Transverse colon (tissue), 4 donors: ENCODE data around the gene ARL4A. TPM values are rescaled to one million over a fixed set of nuclear protein-coding genes. Genes with fewer than 3 reads are reported as not detected.

Source experiments
- DNase-seq: peaks from one replicate; pipeline ENCODE4 v3.0.0-alpha.2; 2019
- H3K27ac ChIP-seq, 4 donors: fragments of 200-600 bp; sonication (generic); 2 replicates each; pipeline ENCODE4 v1.5.1; 2016 to 2018; ENCODE audit warnings: inconsistent platforms in 4 of 4
- H3K27me3 ChIP-seq: fragments of 200-600 bp; sonication (generic); 2 replicates; pipeline ENCODE4 v1.5.1; 2017; ENCODE audit warnings: inconsistent platforms
- H3K36me3 ChIP-seq, 4 donors: fragments of 200-600 bp; sonication (generic); 2 replicates each; pipeline ENCODE4 v1.5.1; 2017 to 2019; ENCODE audit warnings: inconsistent platforms in 4 of 4
- H3K4me1 ChIP-seq, 4 donors: fragments of 200-600 bp; sonication (generic); 2 replicates each; pipeline ENCODE4 v1.5.1; 2017 to 2020; ENCODE audit warnings: inconsistent platforms in 4 of 4
- H3K4me3 ChIP-seq, 4 donors: fragments of 200-600 bp; sonication (generic); 1 replicate in 1 of 4; 2 replicates in 3 of 4; pipeline versions ENCODE4 v1.5.1 to v1.6.1; 2017 to 2019; ENCODE audit warnings: inconsistent platforms in 4 of 4
- H3K9me3 ChIP-seq, 2 donors: fragments of 200-600 bp; sonication (generic); 2 replicates each; pipeline ENCODE4 v1.5.1; 2017 to 2019; ENCODE audit warnings: inconsistent platforms in 2 of 2
- EP300 ChIP-seq: sonication (generic); formaldehyde crosslinking; IDR thresholded peaks from one replicate; pipeline ENCODE4 v1.6.1; 2017; ENCODE audit warnings: antibody characterized with exemption, low read depth
- POLR2A ChIP-seq: fragments of 450-650 bp; IDR thresholded peaks from one replicate; pipeline ENCODE4 v1.6.1; 2016; ENCODE audit warnings: antibody characterized with exemption, mild to moderate bottlenecking, moderate library complexity
- POLR2AphosphoS5 ChIP-seq, 3 donors: sonication (generic); formaldehyde crosslinking; IDR thresholded peaks; one replicate each; pipeline ENCODE4 v1.6.1; 2016; ENCODE audit warnings: antibody characterized with exemption in 3 of 3
- WGBS, 2 donors: methylation state at CpG; one replicate each; pipeline ENCODE4 v1.1.5; 2018; ENCODE audit warnings: low coverage in 1 of 2; 5-methylcytosine and 5-hydroxymethylcytosine counted together
- in situ Hi-C, 4 donors: fragments of 200-750 bp; cut with MboI; loops; one replicate each; pipeline versions ENCODE4 v1.15.0 to v1.15.1; 2017; ENCODE audit warnings: low sequenced_read_pairs in 3 of 4, low pct_ligation_motif_present in 1 of 4, low pct_unique_long_range_greater_than_20kb in 1 of 4
- intact Hi-C: fragments of 100-400 bp; cut with DNase I; formaldehyde crosslinking; loops from one replicate; pipeline ENCODE4 v1.15.1; 2023; ENCODE audit warnings: low total_unique reads
- total RNA-seq, 4 donors: library from RNA; depleted of rRNA; stranded (reverse); fragments of >200 nt; gene quantifications; one replicate each; pipeline ENCODE4 v1.1.0, GENCODE V29; 2016
- TF ChIP-seq, protein P1 (sequence below), 5 experiments: fragments of 200-600 bp in 3 of 5; fragments of 450-650 bp in 2 of 5; sonication (generic) in 3 of 5; IDR thresholded peaks; 1 replicate in 2 of 5; 2 replicates in 3 of 5; pipeline ENCODE4 v1.5.1; 2016 to 2017; ENCODE audit warnings: antibody characterized with exemption in 5 of 5, inconsistent platforms in 3 of 5, mild to moderate bottlenecking in 2 of 5, moderate library complexity in 1 of 5

ARL4A gene
- total RNA-seq, 4 donors from 2014 or later = 10.5 to 135 (median 74.9) TPM

GRCh38 chr7:12727455-12728191 lies 40.2 kb downstream of the ARL4A start:
- H3K4me1 ChIP-seq = peaks cover 0 to 19% (median 0%) of the 10 kb centered on the region in 4 donors
- in situ Hi-C loops = no loop called here
- no peak overlapping the region for H3K27ac ChIP-seq
- 51 to 68% methylated on average over 8 of the region's 8 CpGs for WGBS, 2 donors
- DNase-seq = no peak
- no peak for TF ChIP-seq POLR2AphosphoS5 (IDR thresholded peaks at IDR 0.05)
- TF ChIP-seq POLR2A = no peak
- TF ChIP-seq EP300 = no peak
- TF ChIP-seq, protein P1, sequence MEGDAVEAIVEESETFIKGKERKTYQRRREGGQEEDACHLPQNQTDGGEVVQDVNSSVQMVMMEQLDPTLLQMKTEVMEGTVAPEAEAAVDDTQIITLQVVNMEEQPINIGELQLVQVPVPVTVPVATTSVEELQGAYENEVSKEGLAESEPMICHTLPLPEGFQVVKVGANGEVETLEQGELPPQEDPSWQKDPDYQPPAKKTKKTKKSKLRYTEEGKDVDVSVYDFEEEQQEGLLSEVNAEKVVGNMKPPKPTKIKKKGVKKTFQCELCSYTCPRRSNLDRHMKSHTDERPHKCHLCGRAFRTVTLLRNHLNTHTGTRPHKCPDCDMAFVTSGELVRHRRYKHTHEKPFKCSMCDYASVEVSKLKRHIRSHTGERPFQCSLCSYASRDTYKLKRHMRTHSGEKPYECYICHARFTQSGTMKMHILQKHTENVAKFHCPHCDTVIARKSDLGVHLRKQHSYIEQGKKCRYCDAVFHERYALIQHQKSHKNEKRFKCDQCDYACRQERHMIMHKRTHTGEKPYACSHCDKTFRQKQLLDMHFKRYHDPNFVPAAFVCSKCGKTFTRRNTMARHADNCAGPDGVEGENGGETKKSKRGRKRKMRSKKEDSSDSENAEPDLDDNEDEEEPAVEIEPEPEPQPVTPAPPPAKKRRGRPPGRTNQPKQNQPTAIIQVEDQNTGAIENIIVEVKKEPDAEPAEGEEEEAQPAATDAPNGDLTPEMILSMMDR (IDR thresholded peaks at IDR 0.05) = no peak
- H3K27me3 ChIP-seq = no peaks in the 10 kb centered on the region
- H3K36me3 ChIP-seq = no peaks in the 10 kb centered on the region
- no peak overlapping the region for H3K4me3 ChIP-seq
- intact Hi-C loops = loop anchor here (5.0 kb wide), 1 partner anchor 155 kb away; the partner anchor contains the start of gene SCIN
- no peaks in the 10 kb centered on the region for H3K9me3 ChIP-seq

DNA sequence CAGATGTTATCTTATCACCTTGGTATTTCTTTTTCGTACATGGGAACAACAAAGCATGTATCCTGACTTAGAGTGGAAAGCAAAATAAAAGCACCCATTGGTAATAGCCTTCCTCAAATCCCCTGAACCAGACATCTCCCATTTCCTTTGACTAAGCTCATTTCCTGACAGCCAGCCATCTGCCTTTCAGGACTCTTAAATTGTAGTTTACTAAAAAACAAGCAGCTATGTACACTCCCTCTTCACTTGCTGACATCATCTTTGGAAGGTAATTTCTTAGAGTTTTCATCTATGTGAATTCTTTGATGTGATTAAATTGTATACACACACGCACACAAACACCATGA lies 40.7 kb downstream of the ARL4A start:
- no peaks in the 10 kb centered on the region for H3K27me3 ChIP-seq
- no peak overlapping the region for H3K4me3 ChIP-seq
- no peak overlapping the region for H3K27ac ChIP-seq
- peaks cover 0 to 13% (median 0%) of the 10 kb centered on the region in 4 donors for H3K4me1 ChIP-seq
- in situ Hi-C loops (no loop called here), intact Hi-C loops (loop anchor here (5.0 kb wide), 1 partner anchor 156 kb away; the partner anchor contains the start of gene SCIN)
- DNase-seq = no peak
- no peaks in the 10 kb centered on the region for H3K9me3 ChIP-seq
- TF ChIP-seq POLR2AphosphoS5 (IDR thresholded peaks at IDR 0.05) = no peak
- TF ChIP-seq POLR2A = no peak
- no peak for TF ChIP-seq EP300
- TF ChIP-seq, protein P1 (IDR thresholded peaks at IDR 0.05) = no peak
- 79 to 90% methylated on average over 2 of the region's 2 CpGs for WGBS, 2 donors
- no peaks in the 10 kb centered on the region for H3K36me3 ChIP-seq

- no peak for TF ChIP-seq POLR2AphosphoS5 (IDR thresholded peaks at IDR 0.05)
- H3K27me3 ChIP-seq = no peaks in the 10 kb centered on the region
- H3K9me3 ChIP-seq = no peaks in the 10 kb centered on the region
- peak; percentile 45 for DNase-seq
- WGBS, 2 donors = 63 to 76% methylated on average over 3 to 7 of the region's 7 CpGs
- H3K27ac ChIP-seq = no peak overlapping the region
- H3K4me3 ChIP-seq = no peak overlapping the region
- no peaks in the 10 kb centered on the region for H3K36me3 ChIP-seq
- intact Hi-C loops (loop anchor here (5.0 kb wide), 1 partner anchor 157 kb away; the partner anchor contains the start of gene SCIN), in situ Hi-C loops (no loop called here)
- peaks cover 0 to 12% (median 0%) of the 10 kb centered on the region in 4 donors for H3K4me1 ChIP-seq
Measured at GRCh38 chr7:12729112-12729511, 41.7 kb downstream of the ARL4A start.

DNA sequence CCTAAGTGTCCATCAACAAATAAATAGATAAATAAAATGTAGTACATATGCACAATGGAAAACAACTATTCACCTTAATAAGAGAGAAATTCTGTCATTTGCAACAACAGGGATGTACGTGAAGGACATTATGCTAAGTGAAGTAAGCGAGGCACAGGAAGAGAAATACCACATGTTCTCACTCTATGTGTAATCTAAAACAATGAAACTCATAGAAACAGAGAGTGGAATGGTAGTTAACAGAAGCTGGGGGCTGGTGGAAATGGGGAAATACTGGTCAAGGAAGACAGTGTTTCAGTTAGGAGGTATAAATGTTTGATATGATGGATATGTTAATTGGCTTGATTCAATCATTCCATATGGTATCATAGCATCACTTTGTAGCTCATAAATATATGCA lies 43.1 kb downstream of the ARL4A start:
- no peak for TF ChIP-seq POLR2AphosphoS5 (IDR thresholded peaks at IDR 0.05)
- no peak for DNase-seq
- Histone ChIP-seq H3K27me3 (no peaks in the 10 kb centered on the region), H3K4me1 (peaks cover 0 to 12% (median 0%) of the 10 kb centered on the region in 4 donors), H3K4me3 (no peak overlapping the region), H3K27ac (no peak overlapping the region), H3K36me3 (no peaks in the 10 kb centered on the region), H3K9me3 (no peaks in the 10 kb centered on the region)
- in situ Hi-C loops (no loop called here), intact Hi-C loops (no loop called here)
- WGBS, 2 donors = 25 to 61% methylated on average over 2 of the region's 2 CpGs

DNA sequence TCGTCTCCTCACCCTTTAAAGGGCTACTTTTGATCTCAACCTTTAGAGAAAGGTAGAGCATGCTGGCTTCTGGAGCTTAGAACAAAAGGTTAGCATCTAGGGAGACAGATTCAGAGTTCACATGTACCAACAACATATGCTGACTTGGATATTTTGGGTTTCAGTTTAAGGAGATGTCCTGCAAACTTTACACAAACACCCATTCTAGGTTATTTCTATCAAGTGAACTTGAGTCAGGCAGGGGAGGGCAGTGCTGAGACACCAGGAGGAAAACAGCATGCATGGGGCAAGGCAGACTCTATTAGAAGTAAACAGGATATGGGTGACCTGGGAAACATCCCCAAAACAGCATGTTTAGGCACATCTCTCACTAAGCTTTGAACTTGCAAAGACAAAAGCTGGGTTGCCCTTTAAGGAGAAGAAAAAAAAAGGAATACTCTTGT lies 43.8 kb downstream of the ARL4A start:
- intact Hi-C loops = no loop called here
- no peak for DNase-seq

More for the DNA sequence above, 43.8 kb downstream of the ARL4A start:
- TF ChIP-seq, protein P1 (IDR thresholded peaks at IDR 0.05) = no peak
- TF ChIP-seq POLR2A (no peak), EP300 (no peak), POLR2AphosphoS5 (IDR thresholded peaks at IDR 0.05) (no peak)
- Histone ChIP-seq H3K4me3 (no peak overlapping the region), H3K27me3 (no peaks in the 10 kb centered on the region), H3K4me1 (peaks cover 0 to 12% (median 0%) of the 10 kb centered on the region in 4 donors), H3K27ac (no peak overlapping the region), H3K9me3 (no peaks in the 10 kb centered on the region), H3K36me3 (no peaks in the 10 kb centered on the region)
- in situ Hi-C loops = no loop called here
- 71 to 88% methylated on average over 1 of the region's 1 CpG for WGBS, 2 donors
